ENCODE data around the gene EHHADH.
"Not testable (repeated sequence)": the region's sequence is repeated elsewhere in the genome, so short reads cannot be mapped to it uniquely, and the experiment has no call there.

EHHADH gene

DNA sequence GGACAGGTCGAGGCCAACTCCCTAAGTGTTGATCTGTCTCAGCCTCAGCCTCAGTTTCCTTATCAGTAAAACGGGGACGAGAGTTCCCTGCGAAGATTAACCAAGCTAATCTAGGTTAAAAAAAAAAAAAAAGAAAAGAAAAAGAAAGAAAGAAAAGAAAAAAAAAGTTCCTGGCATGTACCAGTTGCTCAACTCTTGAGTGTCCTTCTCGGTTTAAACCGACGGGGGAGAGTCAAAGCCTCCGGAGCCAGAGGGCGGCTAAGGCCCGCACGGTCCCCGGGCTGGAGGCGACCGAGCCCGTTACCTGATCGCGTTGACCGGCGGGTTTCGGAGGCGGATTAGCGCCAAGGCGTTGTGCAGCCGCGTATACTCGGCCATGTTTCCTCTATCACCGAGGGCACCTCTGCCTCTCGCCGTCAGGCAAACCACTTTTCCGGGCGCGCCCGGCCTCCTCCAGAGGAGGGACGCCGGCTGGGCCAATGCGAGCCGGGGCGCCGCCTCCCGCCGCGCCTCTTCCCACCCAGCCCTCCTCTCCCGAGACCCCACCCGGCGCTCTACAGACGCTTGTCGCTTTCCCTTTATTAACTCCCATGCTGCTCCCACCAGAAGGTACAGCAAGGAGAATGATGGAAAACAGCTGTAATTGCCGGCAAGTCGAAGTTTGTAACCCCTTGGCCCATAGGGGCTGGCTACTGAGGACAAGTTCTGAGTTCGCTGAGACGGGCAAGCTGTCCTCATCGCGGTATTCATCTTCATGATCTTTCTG is at the start of gene EHHADH:
Gene EHHADH (minus strand): TSS at position 405 of the 766 bp plus-strand sequence. CDS start 27 bp downstream, at position 378.
- peak; percentile 22 for DNase-seq (ENCODE audit: low read depth)

- DNase-seq (ENCODE audit: low read depth), result not testable (repeated sequence)
These were observed 46.1 kb upstream of the EHHADH start for GRCh38 chr3:185299918-185300426.

- no peak for DNase-seq (ENCODE audit: low read depth)
These were observed 44.0 kb upstream of the EHHADH start for GRCh38 chr3:185297867-185298266.

DNA sequence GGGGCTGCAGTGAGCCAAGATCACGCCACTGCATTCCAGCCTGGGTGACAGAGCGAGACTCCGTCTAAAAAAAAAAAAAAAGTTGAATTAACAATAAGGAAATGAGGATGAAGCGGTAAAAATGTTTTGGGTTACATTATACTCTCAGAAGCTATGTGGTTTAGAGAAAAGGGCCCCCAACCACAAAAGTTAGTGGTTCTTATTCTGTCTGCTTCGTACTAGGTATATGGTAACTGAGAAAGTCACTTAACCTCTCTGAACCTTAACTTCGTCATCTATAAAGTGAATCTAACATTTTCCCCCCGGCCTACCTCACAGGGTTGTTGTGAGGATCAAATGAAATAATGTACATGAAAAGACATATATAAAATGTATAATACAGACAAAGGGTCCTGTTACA is 38.4 kb upstream of the EHHADH start:
- no peak for DNase-seq (ENCODE audit: low read depth)

DNA sequence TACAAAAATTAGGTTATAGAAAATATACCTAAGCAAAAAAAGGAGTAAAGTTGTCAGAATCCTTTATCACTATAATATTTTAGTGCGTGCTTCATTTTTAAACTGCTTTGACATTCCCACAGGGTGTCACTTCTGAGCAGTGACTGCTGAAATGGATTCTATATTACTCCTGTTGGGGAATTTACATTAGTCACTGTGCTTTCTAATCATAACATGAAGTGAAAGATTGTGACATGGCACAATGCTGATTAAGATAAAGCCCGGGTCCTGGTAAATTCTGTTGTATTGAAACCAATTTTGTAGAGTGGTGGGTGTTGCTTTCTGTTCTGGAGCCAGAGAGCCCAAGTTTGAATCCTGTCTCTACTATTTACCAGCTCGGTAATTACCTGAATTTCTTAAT is 36.4 kb upstream of the EHHADH start:
- no peak for DNase-seq (ENCODE audit: low read depth)

DNA sequence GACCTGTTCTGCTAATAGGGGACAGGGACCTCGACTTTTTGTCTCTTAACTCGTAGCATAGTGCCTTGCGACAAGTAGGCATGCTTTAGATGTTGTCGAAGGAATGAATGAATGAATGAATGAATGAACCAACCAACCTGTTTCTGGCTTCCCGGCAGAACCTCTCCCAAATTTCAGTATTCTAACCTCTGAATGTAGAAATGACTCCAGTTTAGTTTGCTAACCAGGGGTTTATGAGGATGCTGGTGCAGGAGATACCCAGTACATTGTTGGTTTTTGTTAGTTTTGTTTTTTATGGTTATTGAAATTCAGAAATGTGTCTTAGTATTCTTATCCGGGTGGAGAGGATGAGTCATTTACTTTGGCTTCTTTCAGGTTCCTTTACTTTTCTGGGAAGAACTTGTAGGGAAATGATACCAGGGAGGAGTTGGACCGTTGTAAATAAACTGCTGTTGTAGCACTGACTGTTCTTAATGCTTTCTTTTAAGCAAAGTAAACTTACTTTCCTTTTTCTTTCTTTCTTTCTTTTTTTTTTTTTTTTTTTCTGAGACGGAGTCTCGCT is 29.6 kb upstream of the EHHADH start:
- no peak for DNase-seq (ENCODE audit: low read depth)

DNA sequence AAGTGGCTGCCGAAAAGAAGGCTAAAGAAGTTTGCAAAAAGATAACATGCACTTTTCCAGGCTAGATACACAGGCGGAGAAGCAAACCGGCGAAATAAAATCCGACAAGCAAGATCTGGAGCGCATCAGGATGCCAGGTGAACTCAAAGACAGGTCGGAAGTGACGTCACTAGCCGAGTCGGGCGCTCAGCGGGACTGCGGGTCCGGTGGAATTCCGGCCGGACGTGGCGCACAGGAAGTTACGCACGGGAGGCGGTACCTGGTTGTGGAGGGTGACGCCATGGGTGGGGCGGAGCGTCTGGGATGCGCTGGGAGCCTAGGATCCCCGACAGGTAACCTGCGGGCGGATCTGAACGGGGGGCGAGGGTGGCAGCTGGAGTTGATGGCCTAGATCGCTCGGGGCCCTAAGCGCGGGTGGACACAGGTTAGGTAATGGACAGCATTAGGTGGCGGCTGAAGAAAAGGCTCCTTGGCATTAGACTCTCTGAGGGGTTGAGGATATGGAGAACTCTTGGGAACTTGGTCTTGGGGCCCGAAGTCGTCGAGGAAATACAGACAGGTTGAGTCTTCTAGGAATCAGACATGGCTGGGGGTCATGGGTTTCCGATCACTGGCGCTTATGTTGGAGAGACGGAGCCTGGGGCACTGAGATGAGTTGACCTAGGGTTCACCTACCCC is 29.0 kb upstream of the EHHADH start:
- DNase-seq (ENCODE audit: low read depth), result peak; percentile 86

DNA sequence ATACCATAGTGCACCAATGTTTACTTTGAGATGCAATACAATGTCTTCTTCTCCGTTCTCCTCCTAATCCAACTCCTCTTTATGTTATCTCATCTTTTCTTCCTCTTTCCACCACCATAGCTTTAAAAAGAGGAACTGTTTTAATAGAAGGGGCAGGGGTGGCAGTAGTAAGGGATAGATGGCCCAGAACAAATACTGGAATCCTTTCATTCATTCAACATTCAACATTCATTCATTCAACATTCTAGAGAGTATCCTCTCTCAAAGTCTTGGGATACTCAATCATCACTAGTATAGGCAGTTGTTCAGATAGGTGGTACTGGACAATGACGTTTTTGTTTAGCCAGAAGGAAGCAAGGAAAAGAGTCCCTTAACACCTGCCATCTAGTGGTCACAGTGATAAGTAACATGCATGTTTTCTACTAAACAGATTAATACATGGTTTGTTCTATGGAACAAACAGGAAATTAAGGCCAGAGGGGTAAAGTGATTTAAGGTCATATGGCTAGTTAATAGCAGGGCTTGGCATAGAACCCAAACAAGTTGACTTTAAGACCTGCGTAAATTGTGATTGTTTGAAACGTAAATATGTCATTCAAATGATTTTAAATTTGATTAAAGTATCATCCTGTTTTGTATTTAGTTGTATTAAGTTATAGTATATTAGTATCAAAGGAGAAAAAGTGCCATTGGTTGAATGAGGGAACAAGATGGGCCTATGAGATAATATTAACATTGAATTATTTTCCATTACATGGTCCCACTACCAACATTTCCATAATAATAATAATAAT is 26.9 kb upstream of the EHHADH start:
- DNase-seq (ENCODE audit: low read depth), result no peak

DNA sequence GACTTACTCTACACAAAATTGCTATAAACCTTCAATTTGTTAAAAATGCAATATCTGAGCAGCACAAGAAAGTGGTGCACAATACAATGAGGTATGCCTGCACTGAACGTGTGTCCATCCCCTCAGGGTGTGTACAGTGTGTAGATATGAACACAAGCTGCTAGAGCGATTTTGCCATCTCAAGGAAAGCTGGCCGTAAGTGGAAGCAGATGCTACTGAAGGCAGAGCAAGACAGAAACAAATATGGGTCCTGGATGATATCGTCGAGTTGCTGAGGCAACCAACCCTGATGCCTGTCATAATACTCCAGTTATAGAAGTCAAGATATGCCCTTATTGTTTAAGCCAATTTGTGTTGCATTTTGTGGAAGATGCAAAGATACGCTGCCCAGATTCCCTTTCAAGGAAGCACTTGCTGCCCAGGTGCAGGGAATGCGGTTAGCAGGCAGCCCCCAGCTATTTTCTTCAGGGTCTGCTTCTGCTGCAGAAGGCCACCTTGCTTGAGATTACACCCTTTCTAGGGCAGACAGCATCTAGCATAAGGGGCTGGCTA is 25.8 kb upstream of the EHHADH start:
- DNase-seq (ENCODE audit: low read depth), result no peak

DNA sequence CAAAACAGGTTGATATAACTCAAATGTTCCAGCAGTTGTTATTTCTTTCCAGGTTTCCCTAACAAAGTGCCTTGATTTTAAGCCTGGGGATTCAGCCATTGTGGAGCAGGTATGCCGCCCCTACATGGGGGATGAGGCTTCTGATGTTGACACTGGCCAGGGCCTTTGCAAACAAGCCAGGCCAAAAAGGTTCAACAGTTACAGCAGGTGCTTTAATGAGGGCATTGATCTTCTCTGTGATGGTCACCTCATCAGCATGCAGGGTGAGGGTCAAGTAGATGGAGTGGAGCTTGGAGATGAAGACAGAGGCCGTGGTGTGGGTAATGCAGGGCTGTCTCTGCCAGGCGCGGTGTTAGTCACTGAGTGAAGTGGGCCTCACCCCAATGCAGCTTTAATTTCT is 22.6 kb upstream of the EHHADH start:
- DNase-seq (ENCODE audit: low read depth), result no peak

- no peak for DNase-seq (ENCODE audit: low read depth)
These were observed 18.2 kb upstream of the EHHADH start for GRCh38 chr3:185272033-185272432.

DNA sequence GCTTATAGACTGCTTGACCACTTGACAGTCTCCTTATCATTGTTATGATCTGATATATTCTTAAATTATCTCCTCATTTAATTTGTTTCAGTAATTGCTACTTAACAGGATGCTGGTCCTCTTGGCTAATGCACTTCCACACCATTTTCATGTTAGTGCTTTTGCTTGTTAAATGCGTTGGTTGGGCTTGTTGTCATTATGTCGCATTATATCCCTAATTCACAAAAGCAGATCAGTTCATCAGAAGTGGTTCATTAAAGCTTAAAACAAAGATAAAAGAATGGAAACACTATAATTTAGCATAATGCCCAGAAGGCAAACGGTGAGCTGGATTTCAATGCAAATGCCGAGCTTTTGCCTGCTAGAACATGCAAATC is 17.1 kb upstream of the EHHADH start:
- DNase-seq (ENCODE audit: low read depth), result no peak

GRCh38 chr3:185270262-185270955 is 16.6 kb upstream of the EHHADH start:
- no peak for DNase-seq (ENCODE audit: low read depth)

DNA sequence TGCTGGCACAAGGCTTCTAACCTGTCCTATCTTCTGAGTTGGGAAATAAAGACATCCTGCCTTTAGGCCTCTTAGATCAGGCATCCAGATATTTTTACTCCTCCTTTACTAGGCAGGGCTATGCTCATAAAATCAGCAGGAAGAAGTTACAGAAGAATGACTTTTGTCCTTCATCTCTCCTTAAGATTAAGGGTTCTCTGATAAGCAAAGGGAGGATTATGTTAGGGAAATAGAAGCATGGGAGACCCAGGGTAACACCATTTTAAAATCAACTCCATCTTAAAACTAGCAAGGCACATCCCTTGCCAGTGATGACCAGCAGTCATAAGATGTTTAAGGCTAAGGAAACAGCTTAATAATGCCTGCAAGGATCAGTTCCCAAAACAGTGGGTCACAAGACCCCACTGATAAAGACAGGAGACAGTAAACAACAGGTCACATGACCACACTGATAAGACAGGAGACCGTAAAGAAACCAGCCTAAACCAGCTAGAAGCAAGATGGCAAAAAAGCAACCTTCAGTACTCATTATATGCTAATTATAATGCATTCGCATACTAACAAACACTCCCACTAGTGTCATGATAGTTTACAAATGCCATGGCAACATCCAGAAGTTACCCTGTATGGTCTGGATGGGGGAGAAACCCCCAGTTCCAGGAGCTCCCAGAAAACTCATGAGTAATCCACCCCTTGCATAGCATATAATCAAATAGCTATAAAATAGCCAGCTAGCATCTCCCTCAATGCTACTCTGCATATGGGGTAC is 14.5 kb upstream of the EHHADH start:
- DNase-seq (ENCODE audit: low read depth), result no peak

DNA sequence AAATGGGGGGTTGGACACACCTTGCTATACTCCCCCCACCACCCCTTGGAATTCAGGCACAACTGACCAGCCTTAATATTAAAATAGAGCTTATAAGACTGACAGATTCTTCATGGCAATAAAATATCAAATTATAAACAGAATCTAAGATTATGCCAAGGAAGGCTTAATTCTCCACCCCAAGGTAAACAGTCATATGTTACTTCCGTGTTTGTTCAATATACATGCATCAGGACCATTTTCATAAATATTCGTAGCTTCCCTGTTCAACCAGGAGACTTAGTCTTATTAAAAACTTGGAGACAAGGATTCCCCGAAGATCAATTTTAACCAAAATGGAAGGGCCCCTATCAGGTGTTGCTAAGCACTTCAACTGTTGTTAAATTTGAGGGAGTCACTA is 13.3 kb upstream of the EHHADH start:
- DNase-seq (ENCODE audit: low read depth), result no peak

DNA sequence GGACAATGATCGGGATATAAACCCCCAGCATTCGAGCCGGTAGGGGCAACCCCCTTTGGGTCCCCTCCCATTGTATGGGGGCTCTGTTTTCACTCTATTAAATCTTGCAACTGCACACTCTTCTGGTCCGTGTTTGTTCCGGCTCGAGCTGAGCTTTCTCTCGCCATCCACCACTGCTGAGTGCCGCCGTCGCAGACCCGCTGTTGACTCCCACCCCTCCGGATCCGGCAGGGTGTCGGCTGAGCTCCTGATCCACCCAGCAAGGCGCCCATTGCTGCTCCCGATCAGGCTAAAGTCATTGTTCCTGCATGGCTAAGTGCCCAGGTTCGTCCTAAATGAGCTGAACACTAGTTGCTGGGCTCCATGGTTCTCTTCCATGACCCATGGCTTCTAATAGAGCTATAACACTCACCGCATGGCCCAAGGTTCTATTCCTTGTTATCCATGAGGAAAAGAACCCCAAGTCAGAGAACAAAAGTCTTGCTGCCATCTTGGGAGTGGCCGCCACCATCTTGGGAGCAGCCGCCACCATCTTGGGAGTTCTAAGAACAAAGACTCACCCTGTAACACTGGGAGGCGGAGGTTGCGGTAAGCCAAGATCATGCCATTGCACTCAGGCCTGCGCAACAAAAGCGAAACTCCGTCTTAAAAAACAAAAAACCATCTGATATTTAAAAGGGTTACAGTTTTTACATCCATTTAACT is 11.2 kb upstream of the EHHADH start:
- DNase-seq (ENCODE audit: low read depth), result no peak

GRCh38 chr3:185263423-185263822 is 9.6 kb upstream of the EHHADH start:
- DNase-seq (ENCODE audit: low read depth), result no peak

- no peak for DNase-seq (ENCODE audit: low read depth)
These were observed 3.5 kb upstream of the EHHADH start for GRCh38 chr3:185257334-185257733.

- DNase-seq (ENCODE audit: low read depth), result no peak
These were observed 950 bp upstream of the EHHADH start for GRCh38 chr3:185254799-185255198.

DNA sequence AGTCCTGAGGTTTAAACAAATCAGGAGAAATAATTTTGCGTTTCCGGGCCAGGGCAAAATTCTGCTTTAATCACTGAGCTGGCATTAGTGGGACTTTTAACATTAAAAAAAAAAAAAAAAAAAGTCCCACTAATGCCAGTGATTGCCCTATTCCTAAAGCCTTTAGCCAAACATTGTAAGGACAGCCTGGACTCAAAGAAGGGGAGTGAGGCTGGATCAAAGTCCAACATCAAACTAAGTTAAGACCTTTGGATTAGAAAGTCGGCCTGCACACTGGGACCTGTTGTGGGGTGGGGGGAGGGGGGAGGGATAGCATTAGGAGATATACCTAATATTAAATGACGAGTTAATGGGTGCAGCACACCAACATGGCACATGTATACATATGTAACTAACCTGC is 716 bp downstream of the EHHADH start:
- not testable (repeated sequence) for DNase-seq (ENCODE audit: low read depth)

All from activated T-helper 1 cell treated with Interleukin-2 at 50 U/mL for 16 hours (primary cell).